HCT116 (cell line): ENCODE measurements around the gene ITIH4. TPM values are rescaled to one million over a fixed set of nuclear protein-coding genes. Genes with fewer than 3 reads are reported as not detected.

Source experiments
- CBX3 ChIP-seq: IDR thresholded peaks from 2 replicates; pipeline ENCODE4 v1.6.1; 2012; ENCODE audit warnings: low read depth
- EZH2 ChIP-seq: fragments of 200-600 bp; sonication (generic); IDR thresholded peaks from 2 replicates; pipeline ENCODE4 v1.6.1; 2017; ENCODE audit warnings: antibody characterized with exemption, mixed run types
- MAX ChIP-seq: IDR thresholded peaks from 2 replicates; pipeline ENCODE4 v1.6.1; 2012
- TCF7L2 ChIP-seq: IDR thresholded peaks from 2 replicates; pipeline ENCODE4 v1.7.0; 2011; ENCODE audit warnings: borderline replicate concordance, inconsistent platforms; ENCODE audit not compliant: insufficient read depth, insufficient read length; ENCODE audit errors: extremely low read depth
- ZNF274 ChIP-seq: fragments of 200-500 bp; sonication (Bioruptor generic); IDR thresholded peaks from 2 replicates; pipeline ENCODE4 v1.6.1; 2014; ENCODE audit warnings: mild to moderate bottlenecking, low read depth, low read length, inconsistent platforms
- microRNA-seq: library from miRNA; unstranded; fragments of <30 nt; microRNA quantifications from one replicate; pipeline ENCODE4, GENCODE V29; 2016; ENCODE audit warnings: borderline number of aligned reads
- total RNA-seq: library from RNA; stranded (reverse); gene quantifications from one replicate; pipeline ENCODE4 v1.2.1, GENCODE V29; 2021; ENCODE audit not compliant: unreplicated experiment

ITIH4 gene
- total RNA-seq, 1 experiment from 2014 or later, result 4.1 TPM

GRCh38 chr3:52763466-52763865 lies 67.0 kb downstream of the ITIH4 start (continued):
- TF ChIP-seq TCF7L2, result no peak
- no peak for TF ChIP-seq CBX3
- no peak for TF ChIP-seq ZNF274
- no peak for TF ChIP-seq MAX
- TF ChIP-seq EZH2, result no peak

Small RNA genes within 50 kb of the gene (microRNA-seq; reads per million reads assigned to microRNA genes)
- gene MIR8064, result not detected

Other genes starting within 250 kb of the ITIH4 start
- 40.0 TPM for gene PBRM1, start 144.8 kb downstream of the ITIH4 start, total RNA-seq
- 205 TPM for gene GNL3, start 144.6 kb downstream of the ITIH4 start, total RNA-seq
- gene GLT8D1, start 124.9 kb downstream of the ITIH4 start, total RNA-seq, result 42.1 TPM
- gene SPCS1, start 124.6 kb downstream of the ITIH4 start, total RNA-seq, result 124 TPM
- gene NEK4, start 59.7 kb downstream of the ITIH4 start, total RNA-seq, result 36.2 TPM
- gene ITIH1, start 53.1 kb downstream of the ITIH4 start, total RNA-seq, result 0.37 TPM
- 0.44 TPM for gene ITIH3, start 35.9 kb downstream of the ITIH4 start, total RNA-seq
- gene MUSTN1, start 4.3 kb upstream of the ITIH4 start, total RNA-seq, result 0.44 TPM
- 20.2 TPM for gene STIMATE, start 66.9 kb upstream of the ITIH4 start, total RNA-seq
- 14.8 TPM for gene SFMBT1, start 215.4 kb upstream of the ITIH4 start, total RNA-seq